Stimulated activated CD8-positive, alpha-beta memory T cell treated with anti-CD3 and anti-CD28 coated beads, Interleukin-4, amount 100 ng/mL, for 4 hours (primary cell): ENCODE data around the gene EMC8.
"Not testable (repeated sequence)": the region's sequence is repeated elsewhere in the genome, so short reads cannot be mapped to it uniquely, and the experiment has no call there.

Experiments
- DNase-seq, 2 donors: peaks; one replicate each; pipeline ENCODE4 v3.0.0-alpha.2; 2020; ENCODE audit warnings: low read depth in 2 of 2, low spot score in 1 of 2

EMC8 gene

GRCh38 chr16:85835227-85835751 lies 35.9 kb upstream of the EMC8 start:
- DNase-seq, result no peak

GRCh38 chr16:85834741-85835140 lies 35.4 kb upstream of the EMC8 start:
- no peak for DNase-seq

GRCh38 chr16:85833219-85833920 lies 34.0 kb upstream of the EMC8 start:
- no peak for DNase-seq

- no peak for DNase-seq
Observed at GRCh38 chr16:85832570-85833218, 33.4 kb upstream of the EMC8 start.

GRCh38 chr16:85830821-85831220 lies 31.5 kb upstream of the EMC8 start:
- no peak for DNase-seq

GRCh38 chr16:85829751-85830445 lies 30.6 kb upstream of the EMC8 start:
- DNase-seq, result no peak

- no peak for DNase-seq
Observed at GRCh38 chr16:85829171-85829719, 29.9 kb upstream of the EMC8 start.

GRCh38 chr16:85828166-85828565 lies 28.8 kb upstream of the EMC8 start:
- no peak for DNase-seq

GRCh38 chr16:85826686-85827247 lies 27.4 kb upstream of the EMC8 start:
- no peak for DNase-seq

- DNase-seq, result no peak
Observed at GRCh38 chr16:85825326-85825725, 26.0 kb upstream of the EMC8 start.

GRCh38 chr16:85824161-85825135 lies 25.1 kb upstream of the EMC8 start:
- DNase-seq, result no peak

- DNase-seq, result no peak
Observed at GRCh38 chr16:85823328-85823920, 24.1 kb upstream of the EMC8 start.

GRCh38 chr16:85822145-85822544 lies 22.8 kb upstream of the EMC8 start:
- no peak for DNase-seq

- peak; percentile 59 to 66 for DNase-seq
Observed at GRCh38 chr16:85821390-85822135, 22.2 kb upstream of the EMC8 start.

- DNase-seq, result no peak
Observed at GRCh38 chr16:85820604-85821372, 21.4 kb upstream of the EMC8 start.

- no peak for DNase-seq
Observed at GRCh38 chr16:85819771-85820170, 20.4 kb upstream of the EMC8 start.

GRCh38 chr16:85819245-85819644 lies 19.9 kb upstream of the EMC8 start:
- DNase-seq, result peak; percentile 58 to 78

- DNase-seq, result not testable (repeated sequence)
Observed at GRCh38 chr16:85817195-85817594, 17.9 kb upstream of the EMC8 start.
